NB4 (cell line): ENCODE results near the gene TBCE.
"Not testable (repeated sequence)": the region's sequence is repeated elsewhere in the genome, so short reads cannot be mapped to it uniquely, and the experiment has no call there.

Experiments
- DNase-seq: peaks from one replicate; pipeline ENCODE4 v3.0.0; 2010; ENCODE audit warnings: low read depth
- H3K4me3 ChIP-seq: one replicate; pipeline ENCODE4 v1.5.1; 2011; ENCODE audit warnings: mild to moderate bottlenecking, low read depth, low read length, moderate library complexity
- CTCF ChIP-seq: IDR thresholded peaks from one replicate; pipeline ENCODE4 v1.5.1; 2012; ENCODE audit warnings: low read depth, low read length
- MAX ChIP-seq: IDR thresholded peaks from 2 replicates; pipeline ENCODE4 v1.6.1; 2011; ENCODE audit warnings: low read depth, low read length
- MYC ChIP-seq: IDR thresholded peaks from 2 replicates; pipeline ENCODE4 v1.6.1; 2011; ENCODE audit warnings: low read depth, low read length
- POLR2A ChIP-seq: IDR thresholded peaks from 2 replicates; pipeline ENCODE4 v1.6.1; 2011; ENCODE audit warnings: mild to moderate bottlenecking; ENCODE audit not compliant: insufficient read length; ENCODE audit errors: extremely low read depth

The TBCE gene

GRCh38 chr1:235450886-235451483, 83.8 kb downstream of the TBCE start:
- no peak for TF ChIP-seq CTCF
- no peak for TF ChIP-seq MAX
- TF ChIP-seq POLR2A, result no peak
- no peak for TF ChIP-seq MYC
- no peak for DNase-seq
- no peak overlapping the region for H3K4me3 ChIP-seq

- H3K4me3 ChIP-seq, result no peak overlapping the region
- no peak for DNase-seq
- TF ChIP-seq MYC, result no peak
Measured at GRCh38 chr1:235454021-235454420, 86.8 kb downstream of the TBCE start.

GRCh38 chr1:235455097-235455496, 87.9 kb downstream of the TBCE start:
- no peak for DNase-seq
- TF ChIP-seq MAX, result no peak
- H3K4me3 ChIP-seq, result no peak overlapping the region

GRCh38 chr1:235455823-235456222, 88.6 kb downstream of the TBCE start:
- no peak for DNase-seq
- TF ChIP-seq POLR2A, result no peak
- TF ChIP-seq MAX, result no peak
- no peak for TF ChIP-seq MYC
- TF ChIP-seq CTCF, result no peak
- no peak overlapping the region for H3K4me3 ChIP-seq

- not testable (repeated sequence) for H3K4me3 ChIP-seq, DNase-seq
Measured at GRCh38 chr1:235457856-235458255, 90.6 kb downstream of the TBCE start.

- no peak overlapping the region for H3K4me3 ChIP-seq
- TF ChIP-seq MYC (no peak), MAX (no peak), CTCF (no peak), POLR2A (no peak)
- DNase-seq, result no peak
Measured at GRCh38 chr1:235460770-235461169, 93.5 kb downstream of the TBCE start.

- DNase-seq, result no peak
- no peak overlapping the region for H3K4me3 ChIP-seq
- TF ChIP-seq POLR2A (no peak), CTCF (no peak), MAX (no peak), MYC (no peak)
Measured at GRCh38 chr1:235461954-235462353, 94.7 kb downstream of the TBCE start.

GRCh38 chr1:235462832-235463231, 95.6 kb downstream of the TBCE start:
- not testable (repeated sequence) for H3K4me3 ChIP-seq, DNase-seq
